ENCODE measurements around the gene PNLIPRP2.

- no peak for TF ChIP-seq GATA2 (IDR thresholded peaks at IDR 0.05; ENCODE audit: low read depth, low read length)
- TF ChIP-seq GATA3 (IDR thresholded peaks at IDR 0.05; ENCODE audit: low read depth, low read length): no peak
Measured at GRCh38 chr10:116690356-116691322, 69.9 kb downstream of the PNLIPRP2 start.

Measured in SH-SY5Y (cell line).